Activated T-helper 1 cell treated with Interleukin-2 at 50 U/mL for 16 hours (primary cell): ENCODE measurements around the gene NRF1.
"Not testable (repeated sequence)": the region's sequence is repeated elsewhere in the genome, so short reads cannot be mapped to it uniquely, and the experiment has no call there.

Source experiments
- DNase-seq: peaks from one replicate; pipeline ENCODE4 v3.0.0-alpha.2; 2020; ENCODE audit warnings: low read depth

NRF1 gene

GRCh38 chr7:129607471-129608120 is 3.9 kb upstream of the NRF1 start:
- DNase-seq, result no peak

GRCh38 chr7:129609666-129610065 is 1.9 kb upstream of the NRF1 start:
- no peak for DNase-seq

DNA sequence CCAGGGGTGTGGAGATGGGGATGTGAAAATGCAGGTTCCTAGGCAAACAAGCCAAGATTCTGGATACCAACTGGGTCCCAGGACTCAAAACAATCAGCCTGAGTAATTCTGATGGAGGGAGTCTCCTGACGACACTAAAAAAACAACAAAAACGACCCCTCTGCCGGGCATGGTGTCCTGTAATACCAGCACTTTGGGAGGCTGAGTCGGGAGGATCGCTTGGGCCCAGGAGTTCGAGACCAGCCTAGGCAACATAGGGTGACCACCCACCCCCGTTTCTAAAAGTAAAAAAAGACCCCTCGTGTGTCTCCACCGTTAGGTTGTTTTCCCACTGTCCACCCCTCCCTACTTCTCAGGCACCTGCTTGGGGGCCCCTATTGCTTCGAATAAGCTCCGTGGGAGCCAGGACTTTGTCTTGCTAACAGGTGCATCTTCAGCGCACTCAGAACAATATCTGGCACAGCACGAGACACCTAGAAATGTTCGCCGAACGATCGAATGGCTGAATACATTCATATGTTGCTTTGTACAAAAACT is 743 bp upstream of the NRF1 start:
- DNase-seq, result no peak

DNA sequence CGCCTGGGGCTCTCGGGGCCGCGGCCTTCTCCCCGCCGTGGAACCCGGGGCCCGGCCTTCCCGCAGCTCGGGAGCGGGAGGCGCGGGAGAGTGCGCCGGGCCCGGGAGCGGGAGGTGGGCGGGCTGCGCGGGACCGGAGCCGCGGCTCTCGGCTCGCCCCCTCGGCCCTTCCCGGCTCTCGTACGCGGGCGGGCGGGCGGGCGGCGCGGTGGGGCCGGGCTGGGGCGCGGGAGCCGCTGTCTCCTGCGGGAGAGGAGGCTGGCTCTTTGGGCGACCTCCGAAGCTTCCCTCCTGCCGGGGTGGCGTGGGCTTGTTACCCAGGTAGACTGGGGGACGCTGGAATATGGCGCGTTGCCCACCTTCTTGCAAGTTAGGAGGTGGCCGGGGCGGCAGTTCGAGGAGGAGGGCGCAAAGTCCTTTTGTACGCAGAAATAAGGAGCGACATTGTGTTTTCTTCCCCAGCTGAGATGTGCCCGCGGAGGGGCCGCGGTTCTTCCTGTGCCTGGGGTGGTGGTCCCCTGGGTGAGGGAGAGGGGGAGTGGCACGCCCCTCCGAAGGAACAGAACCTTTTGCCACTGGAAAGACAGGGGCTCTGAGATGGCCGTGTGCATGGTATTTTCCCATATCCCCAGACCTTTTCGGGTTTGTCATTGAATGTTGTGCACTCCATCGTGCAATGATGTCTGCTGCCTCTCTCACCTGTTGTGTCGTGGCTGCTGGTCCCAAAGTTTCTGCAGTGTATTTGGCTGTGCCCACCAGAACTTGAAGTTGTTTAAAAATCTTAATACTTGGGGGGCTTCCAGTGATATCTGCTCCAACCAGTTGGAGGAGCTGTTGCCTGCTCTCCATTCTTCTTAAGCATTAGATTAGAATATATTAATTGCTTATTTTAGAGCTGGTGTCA is 844 bp downstream of the NRF1 start:
- no peak for DNase-seq

GRCh38 chr7:129613016-129613337 is 1.5 kb downstream of the NRF1 start:
- no peak for DNase-seq

GRCh38 chr7:129615018-129615417 is 3.5 kb downstream of the NRF1 start:
- DNase-seq, result no peak

- DNase-seq, result no peak
These were observed 5.0 kb downstream of the NRF1 start for GRCh38 chr7:129616530-129616929.

DNA sequence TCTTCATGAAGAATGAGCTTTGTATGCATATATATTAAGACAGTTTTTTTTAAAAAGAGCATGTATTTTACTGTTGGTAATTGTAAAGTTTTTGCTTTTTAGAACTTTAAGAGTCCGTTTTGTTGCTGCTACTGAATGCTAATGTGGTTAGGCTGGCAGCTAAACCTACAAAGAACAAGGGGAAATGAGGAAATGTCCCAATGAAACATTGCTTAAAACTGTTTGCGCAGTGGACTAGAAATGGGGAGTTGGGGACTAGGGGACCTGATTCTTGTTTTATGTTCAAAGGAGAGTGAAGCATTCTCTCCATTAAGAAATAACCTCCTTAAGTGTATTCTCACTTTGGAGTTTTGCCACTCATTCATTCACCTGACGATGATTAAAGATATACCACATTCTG is 5.7 kb downstream of the NRF1 start:
- no peak for DNase-seq

- no peak for DNase-seq
These were observed 6.1 kb downstream of the NRF1 start for GRCh38 chr7:129617652-129618051.

- DNase-seq, result no peak
These were observed 15.4 kb downstream of the NRF1 start for GRCh38 chr7:129626896-129627295.

- DNase-seq, result no peak
These were observed 18.8 kb downstream of the NRF1 start for GRCh38 chr7:129630341-129630740.

DNA sequence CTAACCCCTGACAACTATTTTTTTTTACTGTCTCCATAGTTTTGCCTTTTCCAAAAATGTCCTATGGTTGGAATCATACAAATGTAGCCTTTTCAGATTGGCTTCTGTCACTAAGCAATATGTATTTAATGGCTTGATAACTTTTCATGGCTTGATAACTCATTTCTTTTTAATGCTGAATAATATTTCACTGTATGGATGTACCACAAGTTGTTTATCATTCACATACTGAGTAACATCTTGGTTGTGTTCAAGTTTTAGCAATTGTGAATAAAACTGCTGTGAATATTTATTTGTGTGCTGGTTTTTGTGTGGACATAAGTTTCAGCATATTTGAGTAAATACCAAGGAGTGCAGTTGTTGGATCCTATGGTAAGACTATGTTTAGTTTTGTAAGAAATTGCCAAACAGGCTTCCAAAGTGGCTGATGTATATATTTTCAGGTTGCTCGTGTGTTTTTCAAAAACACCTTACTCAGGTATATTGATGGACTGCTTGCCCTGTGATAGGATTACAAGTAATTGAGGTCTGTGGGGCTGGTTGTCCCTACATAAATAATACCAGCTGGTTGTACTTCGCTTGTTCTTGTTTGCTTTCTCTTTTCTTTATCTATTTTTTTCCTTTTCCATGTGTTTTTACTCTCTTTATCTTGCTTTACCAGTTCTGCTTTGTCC is 23.0 kb downstream of the NRF1 start:
- no peak for DNase-seq

GRCh38 chr7:129635300-129636029 is 23.9 kb downstream of the NRF1 start:
- peak; percentile 39 for DNase-seq

DNA sequence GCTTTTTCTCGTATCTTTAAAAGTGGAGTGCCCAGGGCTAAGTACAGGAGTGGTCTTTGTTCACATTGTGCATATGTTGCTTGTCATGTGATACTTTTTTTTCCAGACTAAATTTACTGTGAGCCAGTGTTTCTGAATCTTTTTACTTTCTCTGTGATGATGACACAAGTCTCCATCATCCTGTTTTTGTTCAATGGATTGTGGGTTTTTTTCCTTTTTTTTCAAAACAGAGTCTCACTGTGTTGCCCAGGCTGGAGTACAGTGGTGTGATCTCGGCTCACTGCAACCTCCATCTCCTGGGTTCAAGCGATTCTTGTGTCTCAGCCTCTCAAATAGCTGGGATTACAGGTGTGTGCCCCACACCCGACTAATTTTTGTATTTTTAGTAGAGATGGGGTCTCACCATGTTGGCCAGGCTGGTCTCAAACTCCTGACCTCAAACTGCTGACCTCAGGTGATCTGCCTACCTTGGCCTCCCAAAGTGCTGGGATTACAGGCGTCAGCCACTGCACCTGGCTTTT is 24.6 kb downstream of the NRF1 start:
- DNase-seq, result not testable (repeated sequence)

DNA sequence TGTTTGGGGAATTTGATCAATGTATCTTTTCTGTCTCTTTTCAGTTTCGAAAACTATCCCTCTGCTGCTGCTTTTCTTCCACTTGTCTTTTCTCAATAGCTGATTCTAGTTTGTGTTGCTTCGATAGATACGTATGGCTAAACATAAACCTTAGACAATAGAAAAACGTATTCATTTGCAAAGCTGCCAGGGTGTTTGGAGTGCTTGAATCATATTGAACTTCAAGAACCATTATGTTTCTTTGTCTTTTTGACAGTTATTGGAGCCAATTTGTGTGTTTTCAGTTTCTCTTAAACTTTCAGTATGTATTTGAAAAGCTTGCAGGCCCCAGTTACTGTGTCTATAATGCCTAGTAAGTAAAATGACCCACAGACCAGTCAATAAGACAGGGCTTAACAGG is 25.1 kb downstream of the NRF1 start:
- DNase-seq, result no peak

- no peak for DNase-seq
These were observed 28.9 kb downstream of the NRF1 start for GRCh38 chr7:129640400-129640799.

- no peak for DNase-seq
These were observed 31.5 kb downstream of the NRF1 start for GRCh38 chr7:129642871-129643549.

GRCh38 chr7:129643550-129644170 is 32.1 kb downstream of the NRF1 start:
- no peak for DNase-seq

DNA sequence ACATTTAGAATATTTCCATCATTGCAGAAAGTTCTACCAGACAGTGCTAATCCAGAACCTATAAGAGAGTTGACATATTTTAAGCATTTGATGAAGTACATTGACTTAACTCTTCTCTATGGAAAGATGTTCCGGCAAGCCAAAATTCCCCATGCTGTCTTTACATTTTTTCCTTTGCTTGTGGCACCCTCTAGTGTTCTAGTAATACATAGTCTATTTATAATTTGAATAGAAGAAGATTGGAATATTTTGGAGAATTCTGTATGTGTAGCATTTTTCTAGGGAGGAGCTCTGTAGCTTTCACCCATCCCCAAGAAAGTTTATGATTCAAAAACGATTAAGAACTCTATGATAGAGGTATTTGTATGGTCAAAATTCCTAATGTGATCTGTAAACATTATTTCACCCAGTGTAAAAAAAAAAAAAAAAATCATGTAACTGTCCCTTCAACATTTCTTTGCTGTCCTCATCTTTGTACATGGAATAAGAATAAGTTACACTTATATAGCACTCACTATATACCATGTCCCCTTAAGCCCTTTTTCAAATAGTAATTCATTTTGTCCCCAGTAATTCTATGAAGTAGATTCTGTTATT is 33.2 kb downstream of the NRF1 start:
- DNase-seq, result no peak

DNA sequence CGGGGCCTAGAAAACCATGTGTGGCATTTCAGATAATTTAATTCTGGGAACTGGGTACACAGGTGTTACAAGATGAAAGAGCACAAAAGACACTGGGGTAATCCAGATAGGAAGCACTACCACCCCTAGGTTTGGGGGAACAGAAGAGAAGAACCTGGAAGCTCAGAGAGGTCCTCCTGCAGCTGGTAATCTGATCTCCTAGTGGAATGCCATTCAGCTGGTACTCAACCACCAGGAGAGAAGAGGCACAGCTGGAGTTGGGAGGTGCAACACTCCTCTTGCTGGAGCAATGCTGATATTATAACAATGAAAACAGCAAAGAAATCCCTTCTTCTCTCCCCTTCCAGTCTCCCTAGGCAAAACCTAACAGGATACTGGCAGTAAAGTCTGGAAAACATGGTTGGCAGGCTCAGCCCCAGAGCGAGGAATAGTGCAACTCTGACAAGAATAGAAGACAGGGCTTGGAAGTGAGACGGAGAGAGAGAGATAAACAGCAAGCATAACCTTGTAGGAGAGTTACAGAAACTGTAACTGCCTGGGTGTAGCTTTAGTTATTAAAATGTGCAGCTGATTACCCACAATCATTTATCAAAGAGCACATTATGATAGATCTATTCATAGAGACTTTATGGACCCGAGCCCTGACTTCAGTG is 35.0 kb downstream of the NRF1 start:
- DNase-seq, result no peak
